ENCODE measurements around the gene MYDGF.

DNA sequence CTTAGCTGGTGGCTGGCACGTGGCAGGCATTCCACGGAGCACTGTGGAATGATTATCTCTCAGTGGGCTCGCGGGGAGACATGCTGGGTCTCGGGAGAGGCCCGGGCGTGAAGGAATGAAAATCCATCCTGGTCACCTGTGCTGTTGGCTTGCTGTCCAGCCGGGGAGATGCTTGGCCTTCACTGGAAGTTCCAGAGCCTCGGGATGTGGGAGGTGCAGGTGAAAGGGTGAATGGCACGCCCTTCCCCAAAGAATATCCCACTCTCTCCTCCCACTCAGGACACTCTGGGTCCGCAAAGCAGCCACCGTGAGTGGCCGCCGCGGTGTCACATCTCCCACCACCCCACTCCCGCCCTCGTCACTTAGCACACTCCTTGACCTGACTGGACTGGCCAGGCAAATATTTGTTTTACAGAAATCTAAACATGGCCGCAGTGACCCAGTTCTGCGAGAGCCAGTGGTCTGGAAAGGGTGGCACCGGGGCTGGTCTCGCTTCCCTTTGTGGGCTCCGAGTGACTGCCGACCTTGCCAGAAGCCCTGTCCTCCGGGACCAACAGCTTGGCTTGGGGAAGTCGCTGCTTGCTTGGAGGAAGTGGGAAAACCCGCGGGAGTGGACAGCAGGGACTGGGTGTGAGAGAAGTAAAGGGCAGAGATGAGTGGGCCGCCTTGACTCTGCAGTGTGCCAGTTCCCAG is 45.5 kb upstream of the MYDGF start:
- no peak for TF ChIP-seq POLR2A (IDR thresholded peaks at IDR 0.05; ENCODE audit: low read depth)
- TF ChIP-seq, protein P1, sequence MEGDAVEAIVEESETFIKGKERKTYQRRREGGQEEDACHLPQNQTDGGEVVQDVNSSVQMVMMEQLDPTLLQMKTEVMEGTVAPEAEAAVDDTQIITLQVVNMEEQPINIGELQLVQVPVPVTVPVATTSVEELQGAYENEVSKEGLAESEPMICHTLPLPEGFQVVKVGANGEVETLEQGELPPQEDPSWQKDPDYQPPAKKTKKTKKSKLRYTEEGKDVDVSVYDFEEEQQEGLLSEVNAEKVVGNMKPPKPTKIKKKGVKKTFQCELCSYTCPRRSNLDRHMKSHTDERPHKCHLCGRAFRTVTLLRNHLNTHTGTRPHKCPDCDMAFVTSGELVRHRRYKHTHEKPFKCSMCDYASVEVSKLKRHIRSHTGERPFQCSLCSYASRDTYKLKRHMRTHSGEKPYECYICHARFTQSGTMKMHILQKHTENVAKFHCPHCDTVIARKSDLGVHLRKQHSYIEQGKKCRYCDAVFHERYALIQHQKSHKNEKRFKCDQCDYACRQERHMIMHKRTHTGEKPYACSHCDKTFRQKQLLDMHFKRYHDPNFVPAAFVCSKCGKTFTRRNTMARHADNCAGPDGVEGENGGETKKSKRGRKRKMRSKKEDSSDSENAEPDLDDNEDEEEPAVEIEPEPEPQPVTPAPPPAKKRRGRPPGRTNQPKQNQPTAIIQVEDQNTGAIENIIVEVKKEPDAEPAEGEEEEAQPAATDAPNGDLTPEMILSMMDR (IDR thresholded peaks at IDR 0.05), result no peak
- TF ChIP-seq POLR2AphosphoS5 (IDR thresholded peaks at IDR 0.05), result no peak

Data from esophagus muscularis mucosa (tissue), 3 donors.